ENCODE data around the gene SMARCA2. TPM values are rescaled to one million over a fixed set of nuclear protein-coding genes. Genes with fewer than 3 reads are reported as not detected.

Gene SMARCA2
- polyA plus RNA-seq, 2 of the 4 experiments (the other 2 are of a cell fraction), result 28.7 to 33.0 TPM

- Histone ChIP-seq H3K4me3 (no peak overlapping the region), H3K4me1 (no peaks in the 10 kb centered on the region), H3K4me2 (no peak overlapping the region), H3K27ac (no peak overlapping the region), H3K9me3 (no peaks in the 10 kb centered on the region)
- 94% methylated on average over 5 of the region's 5 CpGs for WGBS (ENCODE audit: missing lambda C conversion rate)
- no peak for TF ChIP-seq HOXA7 (CRISPR knock-in tag; IDR thresholded peaks at IDR 0.05)
- no peak for TF ChIP-seq FOXS1 (CRISPR knock-in tag; IDR thresholded peaks at IDR 0.05)
- no peak for TF ChIP-seq RFX5 (IDR thresholded peaks at IDR 0.05)
- TF ChIP-seq ZSCAN20 (CRISPR knock-in tag; IDR thresholded peaks at IDR 0.05), result no peak
- TF ChIP-seq CBX2 (IDR thresholded peaks at IDR 0.05; ENCODE audit: borderline replicate concordance, low read depth), result no peak
- TF ChIP-seq SMC3 (IDR thresholded peaks at IDR 0.05), result no peak
- no peak for TF ChIP-seq USF2 (IDR thresholded peaks at IDR 0.05)
- no peak for TF ChIP-seq EHF (CRISPR knock-in tag; IDR thresholded peaks at IDR 0.05)
- no peak for TF ChIP-seq RAD21 (conservative IDR thresholded peaks at IDR 0.05 in 1 of 2, IDR thresholded peaks at IDR 0.05 in 1 of 2)
- TF ChIP-seq ZFP36 (IDR thresholded peaks at IDR 0.05; ENCODE audit: borderline replicate concordance, partially characterized antibody), result no peak
- TF ChIP-seq CBX8 (IDR thresholded peaks at IDR 0.05), result no peak
- no peak for TF ChIP-seq NFE2L2 (conservative IDR thresholded peaks at IDR 0.05; ENCODE audit: low read length)
- TF ChIP-seq KDM5A (IDR thresholded peaks at IDR 0.05), result no peak
- TF ChIP-seq HMGXB4 (CRISPR knock-in tag; IDR thresholded peaks at IDR 0.05; ENCODE audit: borderline replicate concordance), result no peak
- TF ChIP-seq BHLHE40 (IDR thresholded peaks at IDR 0.05; ENCODE audit: low read depth, low read length), result no peak
- TF ChIP-seq TP53 (CRISPR knock-in tag; IDR thresholded peaks at IDR 0.05), result no peak
- no peak for TF ChIP-seq CHD2 (IDR thresholded peaks at IDR 0.05; ENCODE audit: low read length, partially characterized antibody)
- TF ChIP-seq ZNF302 (CRISPR knock-in tag; IDR thresholded peaks at IDR 0.05), result no peak
- TF ChIP-seq HES2 (IDR thresholded peaks at IDR 0.05), result no peak
- DNase-seq (ENCODE audit: low read depth in 1 of 2, low spot score in 1 of 2), result no peak
- POLR2A ChIA-PET, result no interaction called here
- ATAC-seq, result no peak
- no peak for FAIRE-seq
- CTCF ChIA-PET, result interaction anchor here (0.7 to 2.0 kb wide), 3 partner anchors 9 to 634 kb away, joined by 3 to 8 read pairs (median 3); no protein-coding TSS in a partner anchor
These were observed 71.0 kb downstream of the SMARCA2 start for GRCh38 chr9:2086116-2086515.

GRCh38 chr9:2086971-2087370, 71.8 kb downstream of the SMARCA2 start:
- no peaks in the 10 kb centered on the region for H3K9me3 ChIP-seq
- CTCF ChIA-PET, result interaction anchor here (0.6 to 2.0 kb wide), 8 partner anchors 10 to 1353 kb away, joined by 3 to 8 read pairs (median 4); no protein-coding TSS in a partner anchor
- DNase-seq (ENCODE audit: low read depth in 1 of 2, low spot score in 1 of 2), result no peak
- H3K4me2 ChIP-seq, result no peak overlapping the region
- POLR2A ChIA-PET, result no interaction called here
- no peak for FAIRE-seq
- 85% methylated on average over 3 of the region's 3 CpGs for WGBS (ENCODE audit: missing lambda C conversion rate)
- H3K4me3 ChIP-seq, result no peak overlapping the region
- no peaks in the 10 kb centered on the region for H3K4me1 ChIP-seq
- H3K27ac ChIP-seq, result no peak overlapping the region
- TF ChIP-seq FOXS1 (CRISPR knock-in tag; IDR thresholded peaks at IDR 0.05) (no peak), FOSL2 (IDR thresholded peaks at IDR 0.05) (no peak), FOSL2 (CRISPR knock-in tag; IDR thresholded peaks at IDR 0.05) (no peak), EHMT2 (IDR thresholded peaks at IDR 0.05; ENCODE audit: low read depth) (no peak), POLR2A (IDR thresholded peaks at IDR 0.05; ENCODE audit: low read length) (no peak), JUN (IDR thresholded peaks at IDR 0.05) (no peak), RFX5 (IDR thresholded peaks at IDR 0.05) (no peak), SMC3 (IDR thresholded peaks at IDR 0.05) (no peak), FOSB (CRISPR knock-in tag; IDR thresholded peaks at IDR 0.05) (no peak), HMGXB4 (CRISPR knock-in tag; IDR thresholded peaks at IDR 0.05; ENCODE audit: borderline replicate concordance) (no peak), PHF8 (IDR thresholded peaks at IDR 0.05; ENCODE audit: borderline replicate concordance, low read depth) (no peak), CEBPB (IDR thresholded peaks at IDR 0.05) (no peak), HOXA7 (CRISPR knock-in tag; IDR thresholded peaks at IDR 0.05) (no peak), HEYL (CRISPR knock-in tag; IDR thresholded peaks at IDR 0.05) (no peak), NFE2L2 (conservative IDR thresholded peaks at IDR 0.05; ENCODE audit: low read length) (no peak), MAFK (IDR thresholded peaks at IDR 0.05; ENCODE audit: partially characterized antibody) (no peak), PBX3 (IDR thresholded peaks at IDR 0.05) (no peak)
- ATAC-seq, result no peak

All from A549 (cell line).